D721Med (cell line): Measurements from ENCODE around the gene USP40.

ENCODE experiments used
- DNase-seq: peaks from one replicate; pipeline ENCODE4 v3.0.0; 2011; ENCODE audit warnings: low spot score; ENCODE audit not compliant: insufficient read length
- FAIRE-seq: peaks from 2 replicates; lab custom pipeline; 2011; peaks lifted over from hg19 to GRCh38; lab: Jason Lieb, UNC
- CTCF ChIP-seq: IDR thresholded peaks from 2 replicates; pipeline ENCODE4 v1.5.1; 2012; ENCODE audit warnings: mild to moderate bottlenecking, control low read depth; ENCODE audit not compliant: insufficient read depth; ENCODE audit errors: missing control alignments

USP40 gene

GRCh38 chr2:233566141-233566956 is at the start of gene USP40:
USP40 (minus strand) TSS chr2:233566782; CDS start chr2:233565554, 1,228 bp downstream.
- TF ChIP-seq CTCF, result no peak
- DNase-seq (peak; percentile 29), FAIRE-seq (no peak)

GRCh38 chr2:233611284-233611683 is 44.7 kb upstream of the USP40 start:
- DNase-seq (no peak), FAIRE-seq (no peak)
- TF ChIP-seq CTCF, result no peak

GRCh38 chr2:233605680-233606079 is 39.1 kb upstream of the USP40 start:
- DNase-seq, result no peak
- TF ChIP-seq CTCF, result no peak
- no peak for FAIRE-seq

GRCh38 chr2:233604826-233605225 is 38.2 kb upstream of the USP40 start:
- FAIRE-seq (no peak), DNase-seq (no peak)
- TF ChIP-seq CTCF, result no peak

GRCh38 chr2:233603520-233603919 is 36.9 kb upstream of the USP40 start:
- no peak for FAIRE-seq
- no peak for DNase-seq
- no peak for TF ChIP-seq CTCF

GRCh38 chr2:233602076-233602475 is 35.5 kb upstream of the USP40 start:
- DNase-seq, result no peak
- no peak for TF ChIP-seq CTCF
- no peak for FAIRE-seq

GRCh38 chr2:233600386-233600785 is 33.8 kb upstream of the USP40 start:
- TF ChIP-seq CTCF, result no peak
- FAIRE-seq (no peak), DNase-seq (no peak)
